CD4-positive, alpha-beta T cell treated with Interleukin-15 for 4 hours (primary cell): ENCODE results near the gene SLC25A44.

Experiments
- DNase-seq: peaks from one replicate; pipeline ENCODE4 v3.0.0-alpha.2; 2020; ENCODE audit warnings: low spot score

SLC25A44 gene

GRCh38 chr1:156241311-156241811, 47.5 kb downstream of the SLC25A44 start:
- DNase-seq, result no peak

GRCh38 chr1:156241926-156242325, 48.0 kb downstream of the SLC25A44 start, which contains the start of gene BGLAP:
TSS of gene BGLAP (plus strand) at chr1:156242184. CDS start at chr1:156242232, 48 bp downstream.
- DNase-seq, result no peak

GRCh38 chr1:156242738-156243137, 48.8 kb downstream of the SLC25A44 start:
- DNase-seq, result no peak

GRCh38 chr1:156244126-156244525, 50.2 kb downstream of the SLC25A44 start:
- no peak for DNase-seq

GRCh38 chr1:156244712-156245111, 50.8 kb downstream of the SLC25A44 start:
- no peak for DNase-seq

GRCh38 chr1:156245451-156246232, 51.7 kb downstream of the SLC25A44 start:
- DNase-seq, result peak; percentile 34

- no peak for DNase-seq
Observed at GRCh38 chr1:156246241-156246780, 52.4 kb downstream of the SLC25A44 start.

GRCh38 chr1:156246781-156247459, 53.0 kb downstream of the SLC25A44 start:
- DNase-seq, result no peak

GRCh38 chr1:156247460-156248322, 53.8 kb downstream of the SLC25A44 start, which contains the start of gene PAQR6:
TSS of gene PAQR6 (minus strand) at chr1:156248056. CDS start at chr1:156246731, 1,325 bp downstream.
- DNase-seq, result no peak

- DNase-seq, result no peak
Observed at GRCh38 chr1:156248323-156248683, 54.4 kb downstream of the SLC25A44 start.

- DNase-seq, result no peak
Observed at GRCh38 chr1:156249593-156249992, 55.7 kb downstream of the SLC25A44 start.

GRCh38 chr1:156251527-156251926, 57.6 kb downstream of the SLC25A44 start:
- DNase-seq, result no peak

GRCh38 chr1:156253634-156254033, 59.7 kb downstream of the SLC25A44 start:
- DNase-seq, result no peak

GRCh38 chr1:156257711-156258110, 63.8 kb downstream of the SLC25A44 start:
- no peak for DNase-seq

- DNase-seq, result no peak
Observed at GRCh38 chr1:156258859-156259258, 65.0 kb downstream of the SLC25A44 start.

- DNase-seq, result no peak
Observed at GRCh38 chr1:156259805-156260204, 65.9 kb downstream of the SLC25A44 start.

GRCh38 chr1:156260896-156261295, 67.0 kb downstream of the SLC25A44 start:
- no peak for DNase-seq
